NCI-H1417 (cell line): ENCODE results near the gene DTWD2.
"Not testable (repeated sequence)": the region's sequence is repeated elsewhere in the genome, so short reads cannot be mapped to it uniquely, and the experiment has no call there.

Experiments used
- DNase-seq, 3 experiments: peaks; one replicate each; lab custom pipeline; 2025; lab: John Stamatoyannopoulos, UW

The DTWD2 gene

GRCh38 chr5:118987988-118988865 is at the start of gene DTWD2:
Gene DTWD2 (minus strand): TSS chr5:118988547. CDS start chr5:118988511, 36 bp downstream.
- peak; percentile 95 to 96 (median 95) for DNase-seq

GRCh38 chr5:119037496-119038215 is 49.3 kb upstream of the DTWD2 start:
- DNase-seq, result no peak

- no peak for DNase-seq
Observed at GRCh38 chr5:119036101-119036762, 47.9 kb upstream of the DTWD2 start.

DNA sequence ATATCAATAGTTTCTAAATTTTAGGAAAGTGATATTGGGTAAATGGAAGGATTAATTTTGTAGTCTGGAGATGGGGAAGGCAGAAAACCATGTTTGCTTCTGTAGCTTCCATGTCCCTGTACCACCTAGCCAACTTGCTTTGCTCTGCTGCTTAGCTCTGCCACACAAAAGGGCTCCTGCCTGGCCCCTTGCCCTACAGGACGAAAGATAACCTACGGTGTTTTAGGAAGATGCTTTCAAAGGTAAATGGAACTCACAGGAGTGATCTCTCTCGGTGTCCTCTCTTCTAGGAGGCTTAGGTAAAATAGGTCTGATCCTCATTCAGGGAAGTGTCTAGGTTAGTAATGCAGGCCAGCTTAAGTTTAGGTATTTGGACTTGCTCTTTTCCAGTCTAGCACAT is 44.8 kb upstream of the DTWD2 start:
- no peak for DNase-seq

DNA sequence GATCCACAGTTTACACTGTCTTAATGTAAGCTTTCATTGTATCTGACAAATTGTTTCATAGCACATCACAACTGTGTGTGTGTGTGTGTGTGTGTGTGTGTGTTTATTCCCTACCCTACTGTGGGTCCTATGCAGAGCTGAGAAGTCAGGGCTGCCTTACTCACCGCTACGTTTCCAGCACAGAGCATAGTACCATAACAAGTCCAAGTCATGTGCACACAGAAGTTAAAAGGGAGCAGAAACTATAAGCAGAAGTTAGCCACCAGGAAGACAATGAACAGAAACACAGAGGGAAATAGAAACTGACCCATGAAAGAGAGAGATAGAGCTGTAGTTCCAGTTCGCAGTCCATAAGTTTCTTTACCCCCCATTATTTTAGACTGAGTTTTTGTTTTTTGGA is 44.3 kb upstream of the DTWD2 start:
- no peak for DNase-seq

GRCh38 chr5:119031905-119032304 is 43.6 kb upstream of the DTWD2 start:
- no peak for DNase-seq

DNA sequence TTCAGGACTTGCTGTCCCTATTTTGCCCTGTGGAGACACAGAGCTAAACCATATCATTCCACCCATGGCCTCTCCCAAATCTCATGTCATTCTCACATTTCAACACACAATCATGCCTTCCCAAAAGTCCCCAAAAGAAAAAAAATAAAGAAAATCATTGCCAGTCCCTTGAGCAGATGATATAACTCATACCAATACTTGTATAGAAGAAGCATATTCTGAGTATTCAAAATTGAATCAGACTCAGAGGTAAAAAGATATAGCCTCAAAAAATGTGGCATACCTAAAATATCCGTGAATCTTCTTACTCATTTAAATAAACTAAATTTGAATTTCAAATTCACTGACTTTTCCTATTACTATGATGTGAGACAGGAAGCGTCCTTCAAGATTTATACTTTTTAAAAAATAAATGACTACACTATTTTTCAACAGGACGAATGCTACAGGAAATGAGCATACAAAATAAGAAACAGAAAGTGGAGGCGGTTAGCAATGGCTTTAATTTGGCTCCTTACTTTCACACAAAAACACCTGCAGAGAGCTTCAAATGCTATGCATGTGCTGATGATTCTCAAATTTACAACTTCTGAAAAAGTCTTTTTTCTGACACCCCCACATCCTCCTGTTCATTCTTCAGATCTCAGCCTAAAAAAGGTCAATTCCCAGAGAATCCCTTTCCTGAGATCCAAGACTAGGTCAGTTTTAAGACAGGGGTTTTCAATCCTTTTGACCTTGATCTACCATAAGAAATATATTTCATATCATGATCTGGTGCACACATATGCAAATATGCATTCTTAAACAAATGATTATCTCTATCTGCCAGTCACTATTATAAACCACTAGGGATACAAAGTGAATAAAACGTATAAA is 42.9 kb upstream of the DTWD2 start:
- no peak for DNase-seq

DNA sequence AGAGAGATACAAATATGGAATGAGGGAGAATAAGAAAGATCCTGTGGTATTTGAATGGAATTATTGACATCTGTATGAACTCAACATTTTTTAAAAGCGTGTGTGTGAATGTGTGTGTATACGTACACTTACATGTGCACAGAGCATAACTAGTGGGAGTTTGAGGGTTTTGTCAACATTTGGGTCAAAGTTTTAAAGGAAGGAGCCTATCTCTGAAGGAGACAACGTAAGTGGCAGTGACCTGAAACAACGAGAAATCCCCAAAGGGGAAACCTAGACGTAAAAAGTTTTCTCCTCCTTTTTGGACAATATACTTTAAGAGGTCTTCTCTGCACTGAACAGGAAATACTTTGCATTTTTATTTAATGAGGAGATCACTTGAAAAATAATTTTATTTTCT is 40.2 kb upstream of the DTWD2 start:
- DNase-seq, result no peak

DNA sequence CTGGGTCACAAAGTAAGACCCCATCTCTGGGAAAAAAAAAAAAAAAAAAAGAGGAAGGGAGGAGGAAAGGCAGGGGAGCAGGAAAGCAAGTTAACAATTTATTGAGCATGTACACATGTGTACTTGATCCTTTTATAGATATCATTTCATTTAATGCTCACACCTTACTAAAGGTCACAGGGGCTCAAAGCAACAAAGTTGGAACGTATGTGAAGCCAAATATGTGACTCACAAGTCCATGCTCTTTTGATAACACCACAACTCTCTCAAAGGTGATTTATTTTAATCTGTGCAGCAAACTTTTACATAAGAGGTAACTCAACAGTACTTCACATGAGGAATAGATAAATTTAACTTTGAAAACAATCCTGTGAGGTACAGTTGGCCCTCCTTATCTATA is 34.4 kb upstream of the DTWD2 start:
- no peak for DNase-seq

DNA sequence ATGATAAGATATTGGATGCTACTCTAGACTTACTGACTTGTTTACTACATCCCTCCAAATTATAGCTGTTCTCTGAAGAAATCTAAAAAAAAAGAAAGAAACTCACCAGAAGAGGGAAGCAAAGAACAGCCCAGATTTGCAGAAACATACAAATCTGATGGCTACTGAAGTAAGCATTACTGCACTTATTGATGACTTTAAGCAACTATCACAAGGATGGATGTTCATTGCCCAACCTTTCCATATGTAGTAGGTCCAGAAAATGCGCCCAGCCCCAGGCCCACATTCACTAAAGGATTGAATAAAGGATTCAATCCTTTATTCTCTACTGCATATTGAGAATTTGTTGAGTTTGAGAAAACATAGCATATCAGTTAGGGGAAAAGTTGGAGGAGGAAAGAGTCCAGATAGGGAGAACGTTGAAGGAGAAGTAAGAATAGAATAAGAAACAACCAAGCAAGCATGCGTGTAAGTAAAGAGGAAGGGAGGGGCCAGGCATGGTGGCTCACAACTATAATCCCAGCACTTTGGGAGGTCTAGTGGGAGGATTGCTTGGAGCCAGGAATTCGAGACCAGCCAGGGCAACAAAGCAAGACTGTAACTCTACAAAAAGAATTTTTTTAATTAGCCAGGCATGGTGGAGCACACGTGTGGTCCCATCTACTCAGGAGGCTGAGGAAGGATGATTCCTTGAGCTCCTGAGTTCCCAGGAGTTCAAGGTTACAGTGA is 33.8 kb upstream of the DTWD2 start:
- no peak for DNase-seq

GRCh38 chr5:119021149-119021732 is 32.9 kb upstream of the DTWD2 start:
- no peak for DNase-seq

GRCh38 chr5:119019949-119020348 is 31.6 kb upstream of the DTWD2 start:
- DNase-seq, result peak in 1 of 3 experiments; percentile 35

DNA sequence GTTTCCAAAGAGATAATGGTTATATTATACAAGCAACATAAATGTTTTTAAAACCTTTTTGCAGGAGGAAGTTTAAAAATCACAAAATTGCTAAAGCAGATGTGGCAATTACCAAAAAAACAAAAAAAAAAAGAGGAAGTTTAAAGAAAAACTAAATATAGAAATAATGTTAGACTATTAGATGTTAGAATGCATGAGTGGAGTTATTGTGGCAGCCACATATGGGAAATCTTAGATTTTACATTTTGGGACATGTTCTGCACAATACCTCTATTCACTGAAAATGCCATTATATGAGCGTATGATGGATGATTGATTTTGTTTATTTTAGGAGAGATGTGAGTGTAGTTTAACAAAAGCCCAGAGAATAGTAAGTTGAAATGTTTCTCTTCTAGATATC is 31.2 kb upstream of the DTWD2 start:
- no peak for DNase-seq

- no peak for DNase-seq
Observed at GRCh38 chr5:119017994-119018393, 29.6 kb upstream of the DTWD2 start.

GRCh38 chr5:119016125-119016774 is 27.9 kb upstream of the DTWD2 start:
- no peak for DNase-seq

GRCh38 chr5:119011186-119011585 is 22.8 kb upstream of the DTWD2 start:
- DNase-seq, result no peak

GRCh38 chr5:119010206-119010605 is 21.9 kb upstream of the DTWD2 start:
- no peak for DNase-seq

DNA sequence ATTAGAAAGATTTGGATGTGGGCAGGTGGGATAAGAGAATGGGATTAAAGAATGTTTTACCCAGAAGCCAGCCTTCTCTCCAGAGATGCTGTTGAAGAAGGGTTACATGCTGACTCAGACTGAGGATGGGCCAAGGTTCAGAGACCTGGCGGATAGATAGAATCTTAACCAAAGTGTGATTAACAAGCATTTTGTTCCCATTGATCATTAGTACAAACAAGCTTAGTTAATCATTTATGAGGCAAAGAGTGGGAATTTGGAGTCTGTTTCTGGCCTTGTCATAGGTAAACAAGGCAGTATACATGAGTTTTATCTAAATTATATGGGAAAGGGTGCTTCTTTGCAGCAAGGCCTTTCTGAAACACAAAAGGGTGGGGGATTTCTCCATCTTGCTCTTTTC is 20.8 kb upstream of the DTWD2 start:
- no peak for DNase-seq

- DNase-seq, result no peak
Observed at GRCh38 chr5:118999696-119000095, 11.3 kb upstream of the DTWD2 start.

DNA sequence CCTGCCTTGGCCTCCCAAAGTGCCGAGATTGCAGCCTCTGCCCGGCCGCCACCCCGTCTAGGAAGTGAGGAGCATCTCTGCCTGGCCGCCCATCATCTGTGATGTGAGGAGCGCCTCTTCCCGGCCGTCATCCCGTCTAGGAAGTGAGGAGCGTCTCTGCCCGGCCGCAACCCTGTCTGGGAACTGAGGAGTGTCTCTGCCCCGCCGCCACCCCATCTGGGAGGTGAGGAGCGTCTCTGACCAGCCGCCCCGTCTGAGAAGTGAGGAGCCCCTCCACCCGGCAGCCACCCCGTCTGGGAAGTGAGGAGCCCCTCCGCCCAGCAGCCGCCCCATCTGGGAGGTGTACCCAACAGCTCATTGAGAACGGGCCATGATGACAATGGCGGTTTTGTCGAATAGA is 10.5 kb upstream of the DTWD2 start:
- DNase-seq, result not testable (repeated sequence)
